GM18505 (cell line): ENCODE data around the gene RO60.
A peak's percentile ranks its signal among the peaks of the same experiment; 100 is the strongest.

Experiments
- ATAC-seq: cut with Tn5 transposase; IDR thresholded peaks from one replicate; pipeline ENCODE4 v1.9.1; 2021; ENCODE audit not compliant: unreplicated experiment
- POLR2A ChIP-seq: IDR thresholded peaks from 4 replicates; pipeline ENCODE4 v1.6.1; 2011; ENCODE audit warnings: borderline replicate concordance; ENCODE audit not compliant: insufficient read depth, insufficient read length; ENCODE audit errors: extremely low read depth

RO60 gene

DNA sequence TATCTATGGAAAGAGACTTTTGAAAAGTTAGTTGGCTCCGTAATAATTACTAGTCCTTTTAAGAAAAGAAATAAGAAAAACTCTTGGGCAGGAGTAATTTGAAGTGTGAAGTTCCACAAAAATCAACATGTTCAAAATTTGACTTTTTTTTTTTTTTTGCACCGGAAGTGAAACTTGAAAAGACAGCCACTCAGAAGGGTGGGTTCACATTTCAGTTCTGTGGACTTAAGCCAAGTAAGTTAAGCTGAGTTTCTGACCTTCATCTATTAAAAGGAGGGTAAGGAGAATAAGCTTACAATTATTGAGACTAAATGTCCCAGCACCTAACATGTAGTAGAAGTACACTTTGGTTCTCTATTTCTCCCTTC, 11.0 kb downstream of the RO60 start:
- no peak for TF ChIP-seq POLR2A
- ATAC-seq, result peak; percentile 43

DNA sequence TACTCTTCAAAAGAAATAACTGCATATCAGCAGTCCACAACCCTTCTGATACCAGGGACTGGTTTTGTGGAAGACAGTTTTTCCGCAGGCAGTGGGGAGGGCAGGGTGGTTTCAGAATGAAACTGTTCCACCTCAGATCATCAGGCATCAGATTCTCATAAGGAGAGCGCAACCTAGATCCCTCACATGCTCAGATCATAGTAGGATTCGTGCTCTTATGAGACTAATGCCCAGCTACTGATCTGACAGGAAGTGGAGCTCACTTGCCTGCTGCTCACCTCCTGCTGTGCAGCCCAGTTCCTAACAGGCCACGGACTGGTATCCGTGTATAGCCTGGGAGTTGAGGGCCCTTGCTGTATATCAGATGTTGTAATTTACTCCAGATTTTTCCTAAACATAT, 11.5 kb downstream of the RO60 start:
- no peak for TF ChIP-seq POLR2A
- ATAC-seq, result no peak

GRCh38 chr1:193077991-193078390, 18.6 kb downstream of the RO60 start:
- no peak for ATAC-seq
- no peak for TF ChIP-seq POLR2A

GRCh38 chr1:193079187-193079586, 19.8 kb downstream of the RO60 start:
- no peak for TF ChIP-seq POLR2A
- no peak for ATAC-seq

DNA sequence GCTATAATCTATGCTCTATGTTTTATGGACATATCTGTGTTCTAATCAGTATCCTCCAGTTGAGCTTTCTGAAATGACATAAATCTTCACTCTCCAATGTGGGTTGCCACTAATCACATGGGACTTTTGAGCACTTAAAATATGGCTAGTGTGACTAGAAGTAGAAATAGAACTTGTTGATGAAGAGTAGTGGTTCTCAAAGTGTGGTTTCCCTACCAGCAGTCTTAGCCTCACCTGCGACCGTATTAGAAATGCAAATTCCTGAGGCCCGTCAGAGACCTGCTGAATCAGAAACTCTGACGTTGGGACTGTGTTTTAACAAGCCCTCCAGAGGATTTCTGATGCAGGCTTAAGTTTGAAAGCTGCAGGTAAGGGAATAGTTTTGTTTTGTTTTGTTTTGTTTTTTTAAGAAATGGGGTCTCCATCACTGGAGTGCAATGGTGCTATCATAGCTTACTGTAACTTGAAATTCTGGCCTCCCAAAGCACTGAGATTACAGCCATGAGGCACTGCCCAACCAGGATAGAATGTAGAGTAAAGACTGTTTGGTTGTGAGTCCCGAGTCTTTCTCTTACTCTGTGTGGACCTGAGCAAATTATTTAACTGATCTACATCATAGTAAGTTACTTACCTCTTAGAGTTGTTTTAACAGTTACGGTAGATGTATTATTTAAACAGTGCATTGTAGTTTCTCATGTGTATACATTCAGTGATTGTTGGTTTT, 24.1 kb downstream of the RO60 start:
- no peak for TF ChIP-seq POLR2A
- ATAC-seq, result peak; percentile 85

GRCh38 chr1:193085263-193085662, 25.9 kb downstream of the RO60 start:
- ATAC-seq, result no peak
- TF ChIP-seq POLR2A, result no peak

GRCh38 chr1:193086342-193086741, 26.9 kb downstream of the RO60 start:
- TF ChIP-seq POLR2A, result no peak

DNA sequence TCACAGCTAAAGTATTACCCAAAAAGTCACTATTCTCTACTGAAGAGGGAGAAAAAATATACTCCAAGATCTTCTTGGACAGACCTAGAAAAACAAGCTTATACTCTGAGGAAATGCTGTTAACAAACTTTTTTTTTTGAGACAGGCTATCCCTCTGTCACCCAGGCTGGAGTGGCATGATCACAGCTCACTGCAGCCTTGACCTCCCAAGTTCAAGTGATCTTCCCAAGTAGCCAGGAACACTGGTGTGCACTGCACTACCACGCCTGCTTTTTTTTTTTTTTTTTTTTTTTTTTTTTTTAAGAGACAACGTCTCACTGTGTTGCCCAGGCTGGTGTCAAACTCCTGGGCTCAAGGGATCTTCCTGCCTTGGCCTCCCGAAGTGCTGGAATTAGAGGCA, 28.5 kb downstream of the RO60 start:
- ATAC-seq, result no peak
- no peak for TF ChIP-seq POLR2A

More at GRCh38 chr1:193086342-193086741, 26.9 kb downstream of the RO60 start:
- no peak for ATAC-seq

DNA sequence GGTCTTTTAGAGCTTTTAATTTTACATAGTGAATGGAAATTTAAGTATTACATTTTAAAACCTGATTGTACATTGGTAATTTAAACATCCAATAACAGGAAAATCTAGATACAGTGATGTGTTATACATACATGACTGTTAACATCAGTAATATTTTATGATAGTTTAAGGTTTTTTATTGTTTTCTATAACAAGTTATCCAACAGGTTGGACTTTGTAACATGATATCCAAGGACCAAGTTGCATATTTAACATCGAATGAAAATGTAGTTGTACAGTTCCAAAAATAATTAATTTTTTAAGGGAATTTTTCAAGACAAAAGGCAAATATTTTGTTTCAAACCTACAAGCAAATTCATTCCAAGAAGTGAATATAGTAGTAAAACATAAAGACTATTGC, 31.5 kb downstream of the RO60 start:
- ATAC-seq, result no peak
- no peak for TF ChIP-seq POLR2A

DNA sequence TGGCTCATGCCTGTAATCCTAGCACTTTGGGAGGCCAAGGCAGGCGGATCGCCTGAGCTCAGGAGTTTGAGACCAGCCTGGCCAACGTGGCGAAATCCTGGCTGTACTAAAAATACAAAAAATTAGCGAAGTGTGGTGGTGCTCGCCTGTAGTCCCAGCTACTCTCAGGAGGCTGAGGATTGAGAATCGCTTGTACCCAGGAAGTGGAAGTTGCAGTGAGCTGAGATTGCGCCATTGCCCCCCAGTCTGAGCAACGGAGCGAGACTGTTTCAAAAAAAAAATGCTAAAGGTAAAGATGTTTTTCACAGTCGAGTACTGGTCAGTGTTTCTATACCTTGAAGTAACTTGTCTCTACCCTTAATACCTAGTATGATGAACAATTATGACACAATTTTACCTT, 34.7 kb downstream of the RO60 start:
- no peak for ATAC-seq
- TF ChIP-seq POLR2A, result no peak

- no peak for TF ChIP-seq POLR2A
- no peak for ATAC-seq
Measured at GRCh38 chr1:193102662-193103061, 43.2 kb downstream of the RO60 start.

DNA sequence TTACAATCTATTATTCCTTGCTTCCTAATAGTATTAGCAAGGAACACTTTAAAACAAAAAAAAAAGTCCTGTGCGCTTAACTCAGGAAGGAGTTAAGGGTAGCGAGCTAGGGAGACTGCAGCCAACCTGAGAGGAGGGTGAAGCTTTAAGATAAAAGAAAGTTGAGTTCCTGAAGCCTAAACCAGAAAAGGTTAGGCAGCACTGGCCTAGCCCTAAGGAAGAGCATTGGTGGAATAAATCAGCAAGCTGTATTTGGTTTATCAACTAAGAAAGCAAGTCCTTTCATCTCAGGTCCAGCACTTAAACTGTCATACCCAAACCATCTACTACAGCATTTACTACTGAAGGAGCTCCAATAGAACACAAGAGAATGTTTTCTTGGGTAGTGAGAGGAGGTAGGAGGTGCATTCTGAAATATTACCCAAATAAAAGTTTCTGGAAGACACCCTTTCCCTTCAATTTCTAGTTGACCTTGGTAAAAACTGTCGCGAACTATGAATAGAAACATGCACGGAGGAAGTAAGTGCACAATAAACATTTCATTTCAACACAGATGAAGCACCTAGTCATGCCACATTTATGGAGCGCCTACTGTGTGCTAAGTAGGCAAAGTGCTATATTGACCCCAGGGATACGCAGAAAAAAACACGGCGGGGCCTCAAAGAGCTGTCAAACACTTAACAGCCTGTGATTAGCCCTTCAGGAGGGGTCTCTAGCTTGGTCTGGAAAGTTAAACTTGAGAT, 44.5 kb downstream of the RO60 start:
- no peak for TF ChIP-seq POLR2A
- no peak for ATAC-seq

DNA sequence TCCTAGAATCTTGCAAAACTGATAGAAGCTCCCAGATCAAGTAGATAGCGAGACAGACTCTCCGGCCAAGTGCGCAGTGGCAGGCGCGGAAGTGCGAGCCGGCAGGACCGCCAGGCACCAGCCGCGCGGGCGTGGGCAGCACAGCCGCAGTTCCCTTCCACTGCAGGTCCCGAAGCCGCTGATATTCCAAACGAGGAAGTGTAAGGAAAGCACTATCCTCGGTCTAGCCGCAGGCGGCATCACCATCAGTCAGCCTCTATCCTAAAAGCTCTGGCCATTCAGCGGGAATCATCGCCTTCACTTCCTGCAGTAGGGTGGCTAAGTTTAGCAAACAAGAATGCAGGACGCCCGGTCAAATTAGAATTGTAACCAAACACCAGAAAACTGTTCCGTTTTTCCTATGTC, 45.1 kb downstream of the RO60 start:
- peak; percentile 33 for ATAC-seq
- no peak for TF ChIP-seq POLR2A

- peak; percentile 92 for ATAC-seq
- peak; percentile 85 for TF ChIP-seq POLR2A
Measured at GRCh38 chr1:193104907-193105820, 45.8 kb downstream of the RO60 start, which contains the start of gene GLRX2. TSS of gene GLRX2 (minus strand) at chr1:193105414. CDS start at chr1:193105382, 32 bp downstream.

DNA sequence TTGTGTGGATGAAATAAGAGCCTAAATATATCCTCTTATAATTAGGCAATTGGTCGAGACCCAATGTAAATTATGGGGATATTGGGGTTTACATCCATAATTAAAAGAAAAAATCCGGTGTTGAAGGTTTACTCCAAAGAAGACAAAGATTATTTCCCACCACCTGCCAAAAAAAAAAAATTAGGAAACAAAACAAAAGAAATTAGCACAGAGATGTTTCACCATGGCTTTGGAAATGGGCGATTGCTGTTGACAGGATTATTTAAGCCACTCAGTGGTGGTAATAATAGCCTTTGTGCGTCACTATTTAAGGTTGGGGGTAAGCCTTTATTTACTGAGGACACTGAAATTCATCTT, 46.4 kb downstream of the RO60 start:
- no peak for TF ChIP-seq POLR2A
- no peak for ATAC-seq
